Gastroesophageal sphincter (tissue), 3 donors: ENCODE data around the gene LRRFIP2.

Source experiments
- CTCF ChIP-seq, 4 experiments: fragments of 200-600 bp in 2 of 4; fragments of 450-650 bp in 2 of 4; sonication (generic) in 1 of 4; IDR thresholded peaks; one replicate each; pipeline ENCODE4 v1.5.1; 2017 to 2019; ENCODE audit warnings: antibody characterized with exemption in 4 of 4, mild to moderate bottlenecking in 2 of 4, moderate library complexity in 2 of 4
- EP300 ChIP-seq: sonication (generic); formaldehyde crosslinking; IDR thresholded peaks from one replicate; pipeline ENCODE4 v1.6.1; 2017; ENCODE audit warnings: antibody characterized with exemption, mild to moderate bottlenecking
- POLR2A ChIP-seq, 2 donors: fragments of 450-650 bp; IDR thresholded peaks; one replicate each; pipeline ENCODE4 v1.6.1; 2017; ENCODE audit warnings: antibody characterized with exemption in 2 of 2, mild to moderate bottlenecking in 2 of 2, moderate library complexity in 1 of 2
- POLR2AphosphoS5 ChIP-seq: sonication (generic); formaldehyde crosslinking; IDR thresholded peaks from one replicate; pipeline ENCODE4 v1.6.1; 2017; ENCODE audit warnings: antibody characterized with exemption

- TF ChIP-seq POLR2AphosphoS5 (no peak), CTCF (IDR thresholded peaks at IDR 0.05) (no peak), POLR2A (IDR thresholded peaks at IDR 0.05) (no peak), EP300 (no peak)
Observed at GRCh38 chr3:37071921-37072320, 102.5 kb downstream of the LRRFIP2 start.
